DOHH2 (cell line): ENCODE data around the gene PARP1.

Experiments
- H3F3A ChIP-seq: fragments of 200-600 bp; sonication (generic), shearing (Covaris generic); 2 replicates; pipeline ENCODE4 v1.6.0; 2016; ENCODE audit warnings: antibody characterized with exemption, mild to moderate bottlenecking; ENCODE audit not compliant: control insufficient read depth, insufficient read depth
- H3K27ac ChIP-seq: fragments of 200-600 bp; sonication (generic); 2 replicates; pipeline ENCODE4 v1.5.1; 2014; ENCODE audit warnings: low read depth, mild to moderate bottlenecking, low read length, moderate library complexity
- H3K27me3 ChIP-seq: fragments of 200-600 bp; sonication (generic); 2 replicates; pipeline ENCODE4 v1.6.1; 2014; ENCODE audit warnings: mild to moderate bottlenecking, low read length, mixed read lengths; ENCODE audit not compliant: control insufficient read depth
- H3K36me3 ChIP-seq: fragments of 200-600 bp; sonication (generic); 2 replicates; pipeline ENCODE4 v1.6.1; 2014; ENCODE audit warnings: mild to moderate bottlenecking, low read length, moderate library complexity, mixed read lengths; ENCODE audit not compliant: control insufficient read depth
- H3K4me1 ChIP-seq: fragments of 200-600 bp; sonication (generic); 2 replicates; pipeline ENCODE4 v1.6.1; 2014; ENCODE audit warnings: mild to moderate bottlenecking, low read length, mixed read lengths; ENCODE audit not compliant: control insufficient read depth
- H3K4me2 ChIP-seq: fragments of 200-600 bp; sonication (generic); 2 replicates; pipeline ENCODE4 v1.6.0; 2014; ENCODE audit warnings: mild to moderate bottlenecking, low read length, moderate library complexity
- H3K4me3 ChIP-seq: fragments of 200-600 bp; sonication (generic); 2 replicates; pipeline ENCODE4 v1.5.1; 2014; ENCODE audit warnings: mild to moderate bottlenecking, low read length, mixed read lengths
- H3K79me2 ChIP-seq: fragments of 200-600 bp; sonication (generic); 2 replicates; pipeline ENCODE4 v1.6.1; 2014; ENCODE audit warnings: mild to moderate bottlenecking, low read length, mixed read lengths; ENCODE audit not compliant: control insufficient read depth
- H3K9me2 ChIP-seq: fragments of 200-600 bp; sonication (generic); replicated peaks from 2 replicates; pipeline ENCODE4 v1.6.1; 2014; ENCODE audit warnings: mild to moderate bottlenecking, low read length, mixed read lengths; ENCODE audit not compliant: control insufficient read depth
- H3K9me3 ChIP-seq: fragments of 200-600 bp; sonication (generic); 2 replicates; pipeline ENCODE4 v1.6.1; 2014; ENCODE audit warnings: antibody characterized with exemption, low read length, mixed read lengths; ENCODE audit not compliant: control insufficient read depth, insufficient read depth
- H4K20me1 ChIP-seq: fragments of 200-600 bp; sonication (generic); 2 replicates; pipeline ENCODE4 v1.6.0; 2014; ENCODE audit warnings: low read depth, mild to moderate bottlenecking, antibody characterized with exemption, low read length, moderate library complexity; ENCODE audit not compliant: control insufficient read depth, insufficient read depth
- EZH2phosphoT487 ChIP-seq: fragments of 200-600 bp; sonication (generic); IDR thresholded peaks from 2 replicates; pipeline ENCODE4 v1.6.1; 2017; ENCODE audit warnings: borderline replicate concordance, mild to moderate bottlenecking, antibody characterized with exemption, low read length, moderate library complexity, mixed read lengths
- TF ChIP-seq, protein P1 (sequence below): fragments of 200-600 bp; sonication (generic); IDR thresholded peaks from one replicate; pipeline ENCODE4 v1.5.1; 2014; ENCODE audit warnings: antibody characterized with exemption, mild to moderate bottlenecking, low read depth, low read length; ENCODE audit not compliant: poor library complexity, severe bottlenecking

PARP1 gene

DNA sequence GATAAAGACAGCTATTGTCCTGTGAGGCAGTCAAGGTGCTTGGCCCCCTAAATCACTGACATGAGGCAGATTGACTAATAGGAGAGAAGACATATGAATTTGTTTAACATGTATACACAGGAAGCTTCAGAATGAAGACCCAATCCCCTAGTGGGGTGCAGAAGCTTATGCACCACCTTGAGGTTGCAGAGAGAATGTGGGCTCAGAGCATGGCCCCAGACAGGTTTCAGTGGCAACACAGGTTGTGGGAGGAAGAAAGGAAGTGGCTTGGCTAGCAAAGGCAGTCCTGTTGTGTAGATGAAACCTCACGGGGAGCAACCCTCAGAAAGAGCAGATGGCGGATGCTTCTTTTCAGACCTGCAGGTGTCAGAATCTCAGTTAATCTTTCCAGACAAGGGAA lies 37.0 kb upstream of the PARP1 start:
- Histone ChIP-seq H4K20me1 (no peaks in the 10 kb centered on the region), H3K27ac (peak overlapping the region; percentile 88), H3K79me2 (no peaks in the 10 kb centered on the region), H3F3A (peaks cover 18% of the 10 kb centered on the region), H3K4me2 (peak overlapping the region; percentile 67), H3K9me3 (no peaks in the 10 kb centered on the region), H3K4me3 (peak overlapping the region; percentile 57), H3K9me2 (no peaks in the 10 kb centered on the region), H3K4me1 (peaks cover 54% of the 10 kb centered on the region), H3K36me3 (no peaks in the 10 kb centered on the region), H3K27me3 (no peaks in the 10 kb centered on the region)
- TF ChIP-seq, protein P1, sequence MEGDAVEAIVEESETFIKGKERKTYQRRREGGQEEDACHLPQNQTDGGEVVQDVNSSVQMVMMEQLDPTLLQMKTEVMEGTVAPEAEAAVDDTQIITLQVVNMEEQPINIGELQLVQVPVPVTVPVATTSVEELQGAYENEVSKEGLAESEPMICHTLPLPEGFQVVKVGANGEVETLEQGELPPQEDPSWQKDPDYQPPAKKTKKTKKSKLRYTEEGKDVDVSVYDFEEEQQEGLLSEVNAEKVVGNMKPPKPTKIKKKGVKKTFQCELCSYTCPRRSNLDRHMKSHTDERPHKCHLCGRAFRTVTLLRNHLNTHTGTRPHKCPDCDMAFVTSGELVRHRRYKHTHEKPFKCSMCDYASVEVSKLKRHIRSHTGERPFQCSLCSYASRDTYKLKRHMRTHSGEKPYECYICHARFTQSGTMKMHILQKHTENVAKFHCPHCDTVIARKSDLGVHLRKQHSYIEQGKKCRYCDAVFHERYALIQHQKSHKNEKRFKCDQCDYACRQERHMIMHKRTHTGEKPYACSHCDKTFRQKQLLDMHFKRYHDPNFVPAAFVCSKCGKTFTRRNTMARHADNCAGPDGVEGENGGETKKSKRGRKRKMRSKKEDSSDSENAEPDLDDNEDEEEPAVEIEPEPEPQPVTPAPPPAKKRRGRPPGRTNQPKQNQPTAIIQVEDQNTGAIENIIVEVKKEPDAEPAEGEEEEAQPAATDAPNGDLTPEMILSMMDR, result peak; percentile 73
- no peak for TF ChIP-seq EZH2phosphoT487

DNA sequence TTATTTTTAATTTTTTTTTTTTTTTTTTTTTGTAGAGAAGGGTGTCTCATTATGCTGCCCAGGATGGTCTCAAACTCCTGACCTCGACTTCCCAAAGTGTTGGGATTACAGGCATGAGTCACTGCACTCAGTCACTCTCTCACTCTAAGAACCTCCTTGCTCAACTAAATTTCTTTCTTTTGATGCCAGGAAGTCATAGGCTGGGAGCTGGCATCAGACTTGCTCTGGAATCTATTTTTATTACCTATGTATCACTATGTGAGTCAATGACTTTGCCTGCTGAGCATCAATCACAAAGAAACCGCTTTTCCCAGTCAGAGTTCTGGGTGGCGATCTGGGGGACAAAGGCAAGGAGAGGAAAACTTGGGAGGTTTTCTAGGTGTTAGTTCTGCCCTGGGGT lies 35.5 kb upstream of the PARP1 start:
- peaks cover 55% of the 10 kb centered on the region for H3K4me1 ChIP-seq
- H3K36me3 ChIP-seq, result no peaks in the 10 kb centered on the region
- no peak overlapping the region for H3K4me2 ChIP-seq
- no peaks in the 10 kb centered on the region for H3K9me2 ChIP-seq
- TF ChIP-seq EZH2phosphoT487, result no peak
- TF ChIP-seq, protein P1, result no peak
- H3K4me3 ChIP-seq, result no peak overlapping the region
- H3K9me3 ChIP-seq, result peaks cover 2% of the 10 kb centered on the region; the same call in 1 of the 2 replicates
- H3K27me3 ChIP-seq, result no peaks in the 10 kb centered on the region
- no peaks in the 10 kb centered on the region for H4K20me1 ChIP-seq
- peaks cover 18% of the 10 kb centered on the region for H3F3A ChIP-seq
- H3K79me2 ChIP-seq, result no peaks in the 10 kb centered on the region
- H3K27ac ChIP-seq, result no peak overlapping the region

DNA sequence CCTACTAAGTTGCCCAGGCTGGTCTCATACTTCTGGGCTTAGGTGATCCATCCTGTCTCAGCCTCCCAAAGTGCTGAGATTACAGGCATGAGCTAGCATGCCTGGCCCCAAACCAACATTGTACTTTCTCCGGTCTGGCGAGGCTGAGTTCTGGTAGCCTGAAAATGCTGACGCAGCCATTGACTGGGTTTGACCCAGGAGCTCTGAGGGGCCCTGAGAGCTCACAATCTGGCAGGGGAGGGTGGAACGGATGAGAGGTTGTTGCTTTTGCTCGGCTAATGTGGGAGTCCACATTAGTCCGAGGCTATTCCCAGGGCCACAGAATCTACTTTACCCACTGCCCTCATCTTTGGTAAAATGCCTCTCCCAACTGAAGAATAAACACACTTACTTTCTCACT lies 35.1 kb upstream of the PARP1 start:
- no peak overlapping the region for H3K27ac ChIP-seq
- H3K36me3 ChIP-seq, result no peaks in the 10 kb centered on the region
- H4K20me1 ChIP-seq, result no peaks in the 10 kb centered on the region
- no peak overlapping the region for H3K4me2 ChIP-seq
- no peak for TF ChIP-seq EZH2phosphoT487
- TF ChIP-seq, protein P1, result no peak
- peaks cover 18% of the 10 kb centered on the region for H3F3A ChIP-seq
- H3K4me1 ChIP-seq, result peaks cover 59% of the 10 kb centered on the region
- peaks cover 6% of the 10 kb centered on the region; the same call in 1 of the 2 replicates for H3K9me3 ChIP-seq
- H3K79me2 ChIP-seq, result no peaks in the 10 kb centered on the region
- no peaks in the 10 kb centered on the region for H3K9me2 ChIP-seq
- no peak overlapping the region for H3K4me3 ChIP-seq
- H3K27me3 ChIP-seq, result no peaks in the 10 kb centered on the region
